Eye (tissue), 1 donor: Measurements from ENCODE around the gene PRG3.
A peak's percentile ranks its signal among the peaks of the same experiment; 100 is the strongest.

Experiments used
- DNase-seq: peaks from one replicate; pipeline ENCODE4 v3.0.0-alpha.2; 2015

The PRG3 gene, protein sequence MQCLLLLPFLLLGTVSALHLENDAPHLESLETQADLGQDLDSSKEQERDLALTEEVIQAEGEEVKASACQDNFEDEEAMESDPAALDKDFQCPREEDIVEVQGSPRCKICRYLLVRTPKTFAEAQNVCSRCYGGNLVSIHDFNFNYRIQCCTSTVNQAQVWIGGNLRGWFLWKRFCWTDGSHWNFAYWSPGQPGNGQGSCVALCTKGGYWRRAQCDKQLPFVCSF

DNA sequence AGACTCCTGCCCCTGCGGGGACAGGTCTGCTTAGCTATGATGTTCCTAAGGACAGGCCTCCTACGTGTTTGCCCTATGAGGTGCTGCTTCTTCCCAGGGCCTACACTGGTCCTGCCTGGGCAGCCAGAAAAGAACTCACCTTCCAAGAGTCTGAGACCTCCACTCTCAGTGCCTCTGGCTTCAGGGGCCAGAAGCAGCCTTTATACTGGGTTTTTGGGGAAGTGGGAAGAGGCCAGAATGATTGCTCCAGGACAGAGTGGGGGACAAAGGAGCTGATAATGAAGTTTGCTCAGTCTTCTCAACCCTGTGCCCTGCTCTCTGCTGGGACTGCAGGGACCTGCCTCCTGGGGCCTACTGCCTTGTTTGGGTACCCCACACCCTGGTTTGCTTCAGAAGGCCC lies at the start of gene PRG3:
PRG3 (minus strand) TSS at position 176 of the 400 bp plus-strand sequence. CDS start 442 bp downstream, outside the sequence.
- no peak for DNase-seq

DNA sequence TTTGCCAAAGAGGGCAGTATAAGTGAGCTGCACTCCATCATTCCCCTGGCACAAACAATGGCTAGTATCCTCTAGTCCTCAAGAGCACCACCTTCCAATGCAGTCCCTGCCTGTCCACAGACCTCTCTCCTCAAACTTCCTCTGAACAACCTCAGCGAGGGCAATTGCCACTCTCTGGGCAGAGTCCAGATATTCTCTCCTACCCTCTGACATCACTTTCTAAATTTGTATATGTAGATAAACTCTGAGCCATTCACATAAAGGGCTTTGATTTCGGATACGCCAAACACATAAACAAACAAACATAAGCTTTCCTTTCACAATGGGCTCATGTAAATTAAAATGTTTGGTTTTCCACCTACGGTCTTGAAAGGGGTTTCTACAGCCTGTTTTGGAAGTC lies 49.0 kb upstream of the PRG3 start:
- no peak for DNase-seq

DNA sequence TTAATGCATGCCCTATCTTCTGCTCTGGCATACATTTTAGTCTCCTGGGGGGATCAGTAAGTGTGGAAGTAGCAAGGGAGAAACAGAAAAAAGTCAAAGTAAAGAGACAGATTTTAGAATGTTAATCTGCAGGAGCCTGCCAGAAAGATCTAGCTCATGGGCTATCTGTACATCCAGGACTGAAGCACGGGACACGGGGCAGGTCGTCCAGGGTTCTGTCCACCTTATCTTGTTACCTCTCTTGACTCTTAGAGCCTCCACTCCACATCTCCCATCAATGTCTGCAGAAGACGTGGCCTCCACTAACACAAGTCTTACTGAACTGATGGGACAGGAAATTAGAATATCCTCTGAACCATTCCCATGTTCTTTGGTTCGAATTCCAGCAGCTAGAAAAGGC lies 47.7 kb upstream of the PRG3 start:
- peak; percentile 1 for DNase-seq

DNA sequence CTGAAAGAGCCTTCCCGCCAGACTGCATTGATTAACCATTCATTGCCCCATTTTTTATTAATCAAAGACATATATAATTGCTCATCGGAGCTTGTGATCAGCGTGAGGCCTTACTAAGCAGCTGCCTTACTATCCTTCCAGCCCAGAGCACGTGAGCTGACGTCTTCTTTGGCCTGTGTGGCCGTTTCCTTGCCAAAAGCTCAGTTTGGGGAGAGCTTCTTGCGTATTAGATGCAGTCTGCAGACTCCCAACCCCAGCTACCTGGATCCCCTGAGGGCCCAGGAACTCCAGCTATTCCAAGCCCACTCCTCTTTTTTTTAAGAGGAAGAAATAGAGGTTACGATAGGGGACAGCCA lies 46.8 kb upstream of the PRG3 start:
- DNase-seq: peak; percentile 61

DNA sequence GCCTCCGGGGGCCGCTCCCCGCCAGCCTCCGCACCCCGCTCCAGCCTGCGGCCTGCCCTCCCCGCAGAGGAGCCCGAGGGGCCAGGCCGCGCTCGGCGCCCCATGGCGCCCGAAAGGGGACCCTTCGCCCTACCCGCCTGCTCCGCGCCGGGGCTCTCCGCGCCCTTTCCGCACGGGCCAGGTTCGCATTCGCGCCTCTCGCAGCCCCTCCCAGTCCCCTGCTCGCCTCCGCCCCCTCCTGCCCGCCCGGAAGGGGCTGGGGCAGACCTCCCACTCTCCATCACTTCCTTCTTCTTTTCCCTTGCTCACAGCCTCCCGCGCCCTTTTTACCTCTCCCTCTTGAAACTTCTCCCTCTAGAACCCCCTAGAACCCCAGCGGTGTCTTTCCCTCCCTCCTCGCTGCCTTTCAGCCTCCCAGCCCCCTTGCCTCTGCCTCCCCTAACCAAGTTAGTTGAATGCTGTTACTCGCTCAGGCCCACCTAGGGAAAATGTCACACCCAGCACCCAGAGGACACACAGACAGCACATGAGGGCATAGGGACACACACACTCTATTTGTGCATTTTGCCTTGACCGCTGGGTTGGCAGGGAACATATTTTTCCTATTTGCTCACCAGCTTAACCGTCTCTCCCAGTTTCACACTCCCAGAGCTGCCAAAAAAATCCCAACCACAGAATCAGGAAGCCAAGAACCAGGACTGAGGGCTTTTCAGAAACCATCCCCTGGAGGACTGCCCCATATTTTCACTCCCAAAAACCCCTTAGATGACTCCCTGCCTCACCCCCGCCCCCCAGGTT lies 46.2 kb upstream of the PRG3 start, which contains the start of gene SLC43A3:
SLC43A3 (minus strand) TSS at position 193 of the 798 bp plus-strand sequence. CDS start 949 bp downstream, outside the sequence.
- peak; percentile 80 for DNase-seq

DNA sequence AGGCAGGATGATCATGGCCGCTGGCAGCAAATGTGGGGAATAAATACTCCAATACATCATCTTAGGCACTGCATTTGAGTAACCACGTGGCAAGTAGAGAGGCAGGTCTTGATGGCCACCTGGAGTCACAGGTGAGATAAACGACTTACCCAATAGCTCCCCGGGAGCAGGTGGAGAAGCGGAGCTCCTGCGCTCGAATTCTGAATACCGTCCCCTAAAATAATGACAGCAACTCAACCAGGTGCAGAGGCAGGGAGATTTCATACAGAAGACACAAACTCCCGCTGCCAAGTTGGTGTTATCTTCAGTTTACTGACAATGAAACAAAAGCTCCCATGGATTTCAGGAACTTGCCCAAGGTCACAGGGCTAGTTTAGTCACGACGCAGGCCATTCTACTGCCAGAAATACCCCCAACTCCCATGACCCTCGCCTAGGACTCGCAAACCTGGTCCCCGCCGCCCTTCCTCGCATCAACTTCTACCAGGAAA lies 45.5 kb upstream of the PRG3 start:
- peak; percentile 47 for DNase-seq

DNA sequence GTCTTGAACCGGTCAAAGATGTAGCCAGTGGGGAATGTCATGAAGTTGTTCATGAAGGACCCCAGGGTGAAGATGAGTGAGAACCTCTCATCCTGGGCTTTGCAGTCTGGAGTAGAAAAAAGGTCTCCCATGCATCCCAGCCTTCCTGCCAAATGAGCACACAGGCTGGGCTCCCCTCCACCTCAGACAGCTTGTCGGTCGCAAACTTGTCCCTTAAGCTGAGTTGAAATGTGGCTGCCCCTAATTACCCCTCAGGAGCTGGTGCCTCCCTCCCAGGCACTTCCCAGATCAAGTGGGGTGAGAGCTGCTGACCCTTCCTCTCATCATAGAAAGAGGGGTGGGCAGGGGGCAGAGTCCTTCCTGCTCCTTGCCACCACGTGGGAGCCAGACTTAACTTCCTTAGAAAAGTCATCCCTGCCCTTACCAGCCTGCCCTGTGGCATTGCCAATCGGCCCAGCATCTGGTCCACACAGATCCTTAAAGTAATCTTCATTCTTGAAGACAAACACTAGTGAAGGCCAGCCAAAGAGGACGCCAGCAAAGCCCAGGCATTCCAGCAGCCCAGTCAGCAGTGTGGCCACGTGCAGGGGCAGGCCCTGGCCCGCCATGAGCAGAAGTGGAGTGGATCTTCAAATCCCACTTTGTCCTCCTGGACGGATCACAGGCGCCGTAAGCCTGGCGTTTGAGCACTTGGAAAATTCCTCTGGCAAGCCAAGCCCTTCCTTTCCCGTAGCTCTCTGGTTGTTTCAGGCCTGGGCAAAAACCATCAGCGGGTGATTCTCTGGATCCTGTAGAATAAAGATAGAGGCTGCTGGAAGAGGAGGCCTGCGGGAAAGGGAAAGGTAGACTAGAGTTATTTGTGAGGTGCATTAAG lies 44.9 kb upstream of the PRG3 start:
- DNase-seq: no peak

DNA sequence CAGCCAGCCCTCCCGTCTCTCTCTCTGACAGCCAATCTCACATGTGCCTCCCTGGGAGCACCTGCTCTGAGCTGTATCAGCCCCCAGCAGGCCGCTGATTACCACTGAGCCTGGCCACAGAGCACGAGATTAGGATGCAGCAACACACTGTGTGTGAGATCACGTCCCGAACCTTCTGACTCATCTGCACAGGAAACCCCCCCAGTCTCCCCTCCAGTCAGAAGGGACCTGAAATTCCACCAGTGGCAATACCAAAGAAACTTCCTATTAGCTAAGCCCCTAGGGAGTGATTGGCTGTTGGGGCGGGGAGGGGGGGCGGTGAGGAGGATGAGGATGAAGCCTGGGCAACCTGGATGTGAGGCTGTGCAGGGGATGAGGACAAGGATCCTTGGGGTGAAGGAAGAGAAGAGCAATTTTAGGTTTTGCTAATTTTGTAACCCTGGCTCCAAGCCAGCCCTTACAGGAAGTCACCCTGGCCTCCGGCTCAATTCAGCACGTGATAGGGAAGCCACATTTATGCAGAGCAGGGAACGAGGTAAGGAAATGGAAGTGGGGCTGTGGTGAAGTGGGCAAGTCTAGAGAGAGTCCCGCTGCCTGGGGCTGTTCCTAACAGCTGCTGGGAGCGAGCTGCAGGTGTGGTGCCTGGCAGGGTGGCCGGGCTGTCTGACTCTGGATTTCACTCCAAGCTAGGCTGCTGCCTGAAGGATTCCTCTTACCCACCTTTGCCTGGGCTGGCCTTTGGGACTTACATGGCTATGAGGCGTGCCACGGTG lies 44.0 kb upstream of the PRG3 start:
- peak; percentile 36 for DNase-seq

DNA sequence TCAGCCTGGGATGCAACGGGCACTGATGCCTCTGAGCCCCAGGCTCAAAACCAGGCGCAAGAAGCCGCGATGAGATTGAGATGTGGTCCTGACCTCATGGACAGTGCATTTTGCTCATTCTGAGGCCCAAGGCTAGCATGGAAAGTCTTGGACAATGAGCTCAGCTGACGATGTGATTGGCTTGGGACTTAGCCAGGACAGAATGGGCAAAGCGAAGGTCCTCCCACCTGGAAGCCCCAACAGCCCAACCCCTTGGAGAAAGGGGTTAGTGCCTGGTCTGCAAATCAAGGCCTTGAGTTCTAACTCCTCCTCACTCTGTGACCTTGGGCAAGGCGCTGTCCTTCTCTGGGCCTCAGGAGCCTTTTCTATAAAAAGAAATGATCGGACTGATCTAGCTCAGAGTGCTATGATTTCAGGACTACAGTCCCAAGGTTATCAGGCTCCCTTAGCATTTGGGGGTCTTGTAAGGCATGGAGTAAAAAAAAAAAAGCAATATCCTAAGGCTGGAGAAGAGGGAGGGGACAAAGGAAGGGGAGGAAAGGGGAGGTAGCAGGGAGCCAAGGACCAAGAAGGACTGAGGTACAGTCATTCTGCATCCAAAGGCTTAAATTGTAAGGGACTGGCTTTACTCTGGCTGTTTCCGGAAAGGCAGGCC lies 43.3 kb upstream of the PRG3 start:
- DNase-seq: no peak

DNA sequence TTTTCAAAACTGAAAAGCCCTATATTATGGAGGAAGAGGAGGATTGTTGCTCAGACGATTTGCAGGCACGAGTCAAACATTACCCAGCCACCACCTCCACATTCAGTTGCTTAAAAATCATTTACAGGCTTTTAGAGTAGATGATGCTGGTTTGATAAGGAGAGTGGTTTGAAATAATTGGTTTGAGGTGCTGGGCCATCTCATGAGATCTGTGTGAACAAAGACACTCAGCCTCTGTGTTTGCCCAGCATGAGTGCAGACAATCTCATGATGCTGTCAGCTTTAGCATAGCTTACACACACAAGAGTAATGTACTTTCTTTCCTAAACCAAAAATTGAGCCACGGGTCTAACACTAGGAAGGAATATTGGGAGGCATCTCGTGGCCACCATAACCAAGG lies 41.7 kb upstream of the PRG3 start:
- DNase-seq: no peak

DNA sequence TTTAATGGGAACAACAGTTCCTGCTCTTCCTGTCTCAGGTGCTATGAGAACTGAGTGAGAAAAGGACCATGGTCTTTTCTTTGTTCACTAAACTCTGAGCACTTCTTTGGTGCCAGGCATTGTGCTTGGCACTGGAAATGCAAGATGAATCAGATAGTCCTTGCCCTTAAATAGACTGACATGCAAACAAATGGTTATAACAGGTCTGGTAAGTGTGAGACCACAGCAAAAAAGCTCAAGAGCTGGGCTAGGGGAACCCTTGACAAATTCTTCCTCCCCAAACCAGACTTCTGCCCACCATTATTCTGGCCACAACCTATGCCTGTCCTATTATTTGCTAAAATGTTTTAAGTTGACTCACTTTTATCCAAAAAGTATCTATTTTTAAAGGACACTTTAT lies 40.9 kb upstream of the PRG3 start:
- DNase-seq: no peak

DNA sequence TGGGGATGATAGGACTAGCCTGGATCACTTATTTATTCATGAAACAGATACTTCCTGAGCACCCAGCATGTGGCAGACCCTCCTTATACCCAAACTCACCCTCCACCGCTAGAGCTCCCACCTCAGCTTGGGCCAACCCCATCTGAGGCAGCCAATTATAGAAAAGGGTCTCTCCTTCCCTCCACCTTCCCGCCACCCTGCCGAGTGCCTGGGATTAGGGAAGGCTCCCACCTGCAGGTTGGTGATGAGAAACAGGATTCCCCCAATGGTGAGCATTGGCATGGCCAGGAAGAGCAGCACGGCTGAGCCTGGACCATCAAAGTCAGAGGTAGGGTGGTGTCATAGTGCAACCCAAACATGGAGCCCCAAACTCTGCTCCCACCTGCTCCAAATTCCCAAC lies 40.1 kb upstream of the PRG3 start:
- no peak for DNase-seq

DNA sequence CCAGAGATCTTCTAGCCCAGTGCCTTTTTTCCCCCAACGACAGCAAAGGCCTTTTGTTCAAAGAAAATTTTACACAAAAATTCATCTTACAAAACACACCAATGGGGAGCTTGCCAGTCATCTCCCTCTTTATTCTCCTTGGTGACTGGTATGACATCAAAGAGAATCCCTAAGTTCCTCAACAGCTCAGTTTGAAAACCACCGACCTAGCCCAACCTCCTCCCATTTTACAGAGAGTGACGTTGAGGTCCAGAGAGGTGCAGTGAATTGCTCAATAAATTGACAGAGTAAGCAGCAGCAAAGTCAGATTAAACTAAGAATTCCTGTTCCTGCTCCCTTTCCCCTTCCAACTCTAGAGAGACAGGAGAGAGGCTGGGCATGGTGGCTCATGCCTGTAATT lies 38.2 kb upstream of the PRG3 start:
- DNase-seq: no peak

DNA sequence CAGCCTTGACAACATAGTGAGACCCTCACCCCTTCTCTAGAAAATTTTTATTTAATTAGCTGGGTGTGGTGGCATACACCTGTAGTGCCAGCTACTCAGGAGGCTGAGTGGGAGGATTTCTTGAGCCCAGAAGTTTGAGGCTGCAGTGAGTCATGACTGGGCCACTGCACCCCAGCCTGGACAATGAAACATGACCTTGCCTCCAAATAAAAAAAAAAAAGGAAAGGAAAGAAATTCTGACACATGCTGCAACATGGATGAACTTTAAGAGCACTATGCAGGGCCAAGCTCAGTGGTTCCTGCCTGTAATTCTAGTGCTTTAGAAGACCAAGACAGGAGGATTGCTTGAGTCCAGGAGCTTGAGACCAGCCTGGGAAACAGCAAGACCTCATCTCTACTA lies 37.2 kb upstream of the PRG3 start:
- DNase-seq: no peak

DNA sequence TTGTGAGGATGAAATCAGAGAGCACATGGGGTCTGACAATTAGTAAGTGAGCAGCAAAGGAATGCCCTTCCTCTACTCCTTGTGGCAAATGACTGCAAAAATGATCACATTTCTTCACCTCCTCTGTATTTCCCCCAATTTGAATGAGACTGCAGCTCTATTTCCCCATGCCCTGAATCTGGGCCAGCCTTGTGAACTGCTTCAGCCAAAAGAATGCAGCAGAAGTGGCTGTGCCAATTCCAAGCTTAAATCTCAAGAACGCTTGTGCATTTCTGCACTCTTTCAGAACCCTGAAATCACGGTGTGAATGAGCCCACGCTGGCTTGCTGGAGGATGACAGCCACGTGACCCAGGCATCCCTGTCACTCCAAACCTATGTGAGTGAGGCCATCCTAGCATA lies 36.1 kb upstream of the PRG3 start:
- DNase-seq: no peak

DNA sequence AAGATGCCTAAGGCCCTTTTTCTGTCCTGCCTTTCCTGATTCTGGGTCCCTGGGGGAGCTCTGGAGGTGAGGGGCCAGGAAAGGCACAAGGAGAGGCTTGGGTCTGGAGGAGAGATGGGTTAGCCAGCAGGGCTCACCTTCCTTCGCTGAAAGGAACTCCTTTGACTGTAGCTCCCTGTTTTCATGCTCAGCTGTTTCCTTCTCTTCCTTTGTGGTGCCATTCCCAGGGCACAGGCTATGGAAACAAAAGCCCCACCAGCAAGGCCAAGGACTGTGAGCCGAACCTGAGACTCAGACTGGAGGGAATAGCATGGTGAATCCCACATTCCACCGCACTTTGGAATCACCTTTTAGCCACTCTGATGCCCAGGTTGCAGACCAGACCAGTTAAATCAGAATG lies 35.5 kb upstream of the PRG3 start:
- DNase-seq: no peak

DNA sequence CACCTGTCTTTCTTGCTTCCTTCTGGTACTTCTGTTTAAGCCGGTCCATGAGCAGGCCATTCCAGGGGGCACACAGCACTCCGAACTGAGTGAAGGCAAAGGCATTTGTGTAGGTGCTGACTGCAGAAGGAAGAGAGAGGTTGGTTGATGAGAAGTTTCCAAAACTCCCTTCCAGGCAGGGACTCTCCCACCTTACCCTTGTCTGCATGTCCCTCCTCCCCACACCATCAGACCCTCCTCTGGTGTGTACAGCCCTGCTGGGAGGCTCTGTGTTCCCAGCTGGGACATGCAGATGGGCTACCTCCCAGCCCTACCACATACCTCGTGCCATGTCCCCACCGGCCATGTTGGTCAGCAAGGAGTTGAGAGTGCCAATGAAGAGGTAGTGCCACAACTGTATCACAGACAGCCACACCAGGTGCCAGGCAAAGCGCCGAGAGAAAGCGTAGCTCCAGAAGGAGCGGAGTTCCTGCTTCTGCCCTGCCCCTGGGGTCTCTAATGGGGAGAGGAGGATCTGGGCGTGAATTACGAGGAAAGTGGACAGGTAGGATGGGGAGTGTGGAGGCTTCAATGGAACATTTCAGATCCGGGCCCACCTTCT lies 33.8 kb upstream of the PRG3 start:
- no peak for DNase-seq

DNA sequence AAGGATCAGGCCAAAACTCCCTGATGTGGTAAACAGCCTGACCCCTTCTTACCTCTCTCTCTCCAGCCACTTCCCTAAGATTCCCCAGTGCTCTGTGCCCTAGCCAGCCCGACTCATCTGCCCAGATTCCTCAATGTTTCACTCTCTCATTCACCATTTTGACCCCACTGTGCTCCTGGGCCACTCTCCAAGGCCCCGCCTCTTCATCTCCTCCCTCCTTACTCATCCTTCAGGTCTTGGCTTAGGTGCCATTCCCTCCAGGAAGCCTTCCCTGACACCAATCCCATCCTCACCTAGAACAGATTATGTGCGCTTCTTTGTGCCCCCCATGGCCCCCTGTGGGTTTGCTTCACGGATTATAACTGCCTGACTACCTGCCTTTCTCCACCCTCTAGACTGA lies 32.7 kb upstream of the PRG3 start:
- DNase-seq: no peak

DNA sequence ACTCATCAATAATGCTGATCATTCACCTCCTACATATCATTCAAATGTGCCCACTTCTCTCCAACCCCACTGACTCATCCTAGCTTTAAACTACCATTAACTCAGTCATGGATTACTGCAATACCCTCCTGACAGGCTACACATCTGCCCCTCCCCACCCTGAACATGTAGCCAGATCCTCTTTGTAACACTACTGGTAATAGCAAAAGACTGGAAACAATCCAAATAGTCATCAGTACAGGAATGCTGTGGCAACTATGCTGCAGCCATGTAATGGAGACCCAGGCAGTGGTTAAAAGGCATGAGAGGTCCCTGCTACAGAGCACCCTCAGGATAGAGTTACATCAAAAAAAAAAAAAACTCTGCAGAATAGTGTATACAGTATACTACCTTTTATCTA lies 29.3 kb upstream of the PRG3 start:
- DNase-seq: no peak

DNA sequence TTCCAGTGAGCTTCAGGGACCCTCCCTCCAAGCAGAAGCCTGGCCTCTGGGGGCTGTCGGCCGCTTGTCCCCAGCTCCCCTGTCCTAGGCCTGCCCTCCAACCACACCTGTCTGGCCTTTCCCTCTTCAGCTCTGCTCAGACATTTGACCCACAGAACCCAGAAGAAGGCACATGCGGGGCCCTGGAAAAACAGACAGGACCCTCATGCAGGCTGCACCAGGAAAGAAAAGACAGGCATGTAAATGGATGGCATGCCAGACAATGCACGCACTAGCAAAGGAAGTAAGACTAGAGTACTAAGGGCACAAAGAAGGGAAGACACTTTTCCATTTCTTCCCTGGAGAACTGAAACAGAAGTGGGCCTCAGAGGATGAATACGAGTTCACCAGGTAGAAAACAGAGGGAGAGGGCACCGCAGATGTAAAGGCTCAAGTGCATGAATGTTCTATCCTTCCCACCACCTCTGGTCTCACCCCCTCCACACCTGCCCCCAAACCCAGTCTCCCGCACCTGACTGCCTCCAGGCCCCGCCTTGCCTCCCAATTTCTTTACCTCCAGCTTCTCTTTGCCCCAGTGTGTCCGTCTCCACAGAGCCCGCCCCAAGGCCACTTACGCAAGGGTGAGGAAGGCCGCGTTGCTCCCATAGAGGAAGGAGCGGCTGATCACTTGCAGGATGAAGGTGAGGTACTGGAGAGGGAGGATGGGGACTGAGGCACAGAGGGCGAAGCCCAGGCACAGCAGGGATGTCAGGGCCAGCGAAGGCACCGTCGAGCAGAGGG lies 28.6 kb upstream of the PRG3 start:
- DNase-seq: no peak

DNA sequence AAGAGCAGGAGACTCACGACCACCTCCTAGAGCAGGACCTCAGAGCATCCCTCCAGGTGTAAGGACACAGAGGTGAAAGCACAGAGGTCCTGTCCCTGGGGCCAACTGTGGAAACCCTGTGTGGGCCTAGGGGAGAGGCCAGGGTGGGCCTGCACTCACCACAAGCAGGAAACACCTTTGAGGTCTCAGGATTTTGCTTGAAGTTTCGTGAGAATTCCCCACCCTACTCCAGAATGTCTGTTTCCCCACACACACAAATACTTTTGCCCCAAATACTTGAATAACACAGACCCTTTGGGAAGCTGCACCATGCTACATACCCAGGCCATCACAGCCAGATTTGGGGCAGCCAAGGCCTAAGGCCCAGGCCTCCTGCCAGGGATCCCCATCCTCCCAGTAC lies 27.8 kb upstream of the PRG3 start:
- no peak for DNase-seq
